Heart left ventricle (tissue), 16 donors: ENCODE data around the gene ZNF483. TPM values are rescaled to one million over a fixed set of nuclear protein-coding genes. Genes with fewer than 3 reads are reported as not detected.
"Not testable (repeated sequence)": the region's sequence is repeated elsewhere in the genome, so short reads cannot be mapped to it uniquely, and the experiment has no call there.

ENCODE experiments used
- ATAC-seq, 4 donors: fragments of 200-7000 bp; cut with Tn5 transposase; one replicate each; pipeline ENCODE4 v1.9.1; 2020 to 2022; ENCODE audit warnings: moderate library complexity in 4 of 4, mild to moderate bottlenecking in 3 of 4, moderate number of reproducible peaks in 1 of 4
- DNase-seq, 5 donors: peaks; one replicate each; pipeline ENCODE4 v3.0.0-alpha.2; 2020
- H3K27ac ChIP-seq, 12 donors: fragments of 200-600 bp; sonication (generic) in 4 of 12; one replicate each; pipeline versions ENCODE4 v1.5.0 to v1.8.0; 2016 to 2022; ENCODE audit warnings: mild to moderate bottlenecking in 2 of 12
- H3K27me3 ChIP-seq, 9 donors: fragments of 200-600 bp; sonication (generic) in 2 of 9; one replicate each; pipeline versions ENCODE4 v1.5.1 to v1.8.0; 2016 to 2022; ENCODE audit warnings: mild to moderate bottlenecking in 3 of 9
- H3K36me3 ChIP-seq, 9 donors: fragments of 200-600 bp; sonication (generic) in 2 of 9; one replicate each; pipeline versions ENCODE4 v1.5.0 to v1.8.0; 2018 to 2022; ENCODE audit warnings: mild to moderate bottlenecking in 2 of 9
- H3K4me1 ChIP-seq, 12 donors: fragments of 200-600 bp; sonication (generic) in 4 of 12; one replicate each; pipeline versions ENCODE4 v1.5.0 to v1.8.0; 2016 to 2022; ENCODE audit warnings: mild to moderate bottlenecking in 3 of 12
- H3K4me3 ChIP-seq, 12 donors: fragments of 200-600 bp; sonication (generic) in 4 of 12; one replicate each; pipeline versions ENCODE4 v1.5.0 to v1.8.0; 2017 to 2022; ENCODE audit warnings: mild to moderate bottlenecking in 9 of 12, moderate library complexity in 4 of 12
- H3K9me3 ChIP-seq, 12 donors: fragments of 200-600 bp; sonication (generic) in 4 of 12; one replicate each; pipeline versions ENCODE4 v1.5.0 to v1.8.0; 2016 to 2022; ENCODE audit warnings: mild to moderate bottlenecking in 1 of 12
- POLR2A ChIP-seq, 2 donors: fragments of 450-650 bp; IDR thresholded peaks; one replicate each; pipeline ENCODE4 v1.6.1; 2017; ENCODE audit warnings: antibody characterized with exemption in 2 of 2, mild to moderate bottlenecking in 2 of 2, moderate library complexity in 2 of 2
- WGBS, 4 donors: extraction: QIAGEN DNeasy Blood & Tissue Kit in 2 of 4; methylation state at CpG; one replicate each; pipeline versions ENCODE4 v1.1.5 to v1.1.7; 2013 to 2018; 5-methylcytosine and 5-hydroxymethylcytosine counted together
- intact Hi-C, 10 donors: fragments of 100-400 bp; cut with DNase I; formaldehyde crosslinking; loops; one replicate each; pipeline versions ENCODE4 v1.11.1 to v1.14.2; 2022
- polyA plus RNA-seq, 2 donors: library from polyadenylated mRNA; stranded (reverse); fragments of 200-250 nt; gene quantifications; one replicate each; pipeline ENCODE4 v1.2.3, GENCODE V29; 2013
- total RNA-seq, 9 donors: library from RNA; depleted of rRNA in 2 of 9; stranded (reverse); fragments of >200 nt in 2 of 9; fragmentation: NEBNext Ultra II Directional in 3 of 9; extraction: Animal tissue kit (Norgen Biotek cat#: 25700) in 3 of 9; gene quantifications; one replicate each; pipeline versions ENCODE4 v1.1.0 to v1.2.4, GENCODE V29; 2016 to 2023
- TF ChIP-seq, protein P1 (sequence below), 12 donors: fragments of 200-600 bp; sonication (generic) in 4 of 12; IDR thresholded peaks; one replicate each; pipeline versions ENCODE4 v1.5.0 to v1.8.0; 2018 to 2022; ENCODE audit warnings: antibody characterized with exemption in 12 of 12, mild to moderate bottlenecking in 5 of 12
- donor health status: ischemic (EF 13 %, LVEDD 7.1; RV severe dilation, severe dysfunction).
- donor health status: healthy with polysubstance abuse.
- donor health status: DM: no; HTN: yes; CAD: no.
- donor health status: DM: no; HTN: no; CAD: no.
- donor health status: ischemic (EF 25% LVEDD 6.9; RV normal size, moderate dysfunction).
- donor health status: ischemic (EF 25% LVEDD 5.7; RV mildly dilated, moderate dysfunction).
- donor health status: healthy.
- donor health status: DM: yes; HTN: yes; CAD: no.
- donor health status: ischemic (EF 35%, LVEDD 5.7; RV mildly dilated, moderate dysfunction).
- donor health status: nonischemic (EF 11% LVEDD 7.7; RV severe dilation, severe dysfunction).
- donor health status: DM: yes; HTN: yes; CAD: no.
- donor health status: PGD.
- donor health status: ischemic (EF 29% LVEDD 5.4; RV normal size, mild dysfunction).
- donor health status: nonischemic (EF 23%, LVEDD 6.1; RV moderate dilation, normal function).

Gene ZNF483
- total and polyA plus RNA-seq, 11 donors, result 0.22 to 13.9 (median 5.2) TPM

DNA sequence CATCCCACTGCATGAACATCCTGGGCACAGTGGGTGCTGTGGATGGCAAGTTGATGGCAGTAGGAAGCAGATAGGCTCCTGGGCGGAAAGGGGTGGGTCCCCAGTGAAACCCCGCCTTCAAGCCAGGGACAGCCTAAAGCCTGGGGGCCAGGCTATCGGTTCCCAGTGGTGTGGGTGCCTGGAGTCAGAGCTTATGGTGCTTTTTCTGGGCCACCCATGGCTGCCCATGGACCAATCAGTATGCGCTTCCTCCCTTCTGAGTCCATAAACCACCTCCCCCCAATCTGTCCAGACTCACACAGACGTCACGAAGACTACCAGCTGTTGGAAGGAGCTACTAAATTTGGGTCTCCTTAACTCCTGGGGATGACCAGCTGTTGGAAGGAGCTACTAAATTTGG lies 23.3 kb upstream of the ZNF483 start:
- H3K27ac ChIP-seq, result no peak overlapping the region
- 73 to 88% (median 80%) methylated on average over 4 to 6 of the region's 6 CpGs for WGBS, 4 donors
- no peak for ATAC-seq

DNA sequence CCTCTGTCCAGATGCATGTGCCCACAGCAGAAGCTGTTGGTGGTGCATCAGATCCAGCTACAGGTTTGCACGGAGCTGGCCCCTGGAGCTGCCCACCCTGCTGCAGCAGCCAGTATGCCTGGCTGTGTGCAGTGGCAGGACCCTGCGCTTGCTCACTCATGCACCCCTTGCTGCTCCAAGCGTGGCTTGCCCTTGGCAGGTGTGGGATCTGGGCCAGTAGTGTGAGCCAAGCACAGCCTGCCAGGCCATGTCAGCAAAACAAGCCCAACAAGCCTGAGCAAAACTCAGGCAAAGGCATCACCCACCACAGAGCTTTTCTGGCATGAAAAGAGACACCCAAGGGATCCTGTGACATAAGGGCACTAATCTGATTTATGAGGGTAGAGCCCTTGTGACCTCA lies 22.5 kb upstream of the ZNF483 start:
- ATAC-seq, result peak in 3 of 4 donors; percentile 52 to 72 (median 59)
- no peak for TF ChIP-seq POLR2A (IDR thresholded peaks at IDR 0.05)
- TF ChIP-seq, protein P1, sequence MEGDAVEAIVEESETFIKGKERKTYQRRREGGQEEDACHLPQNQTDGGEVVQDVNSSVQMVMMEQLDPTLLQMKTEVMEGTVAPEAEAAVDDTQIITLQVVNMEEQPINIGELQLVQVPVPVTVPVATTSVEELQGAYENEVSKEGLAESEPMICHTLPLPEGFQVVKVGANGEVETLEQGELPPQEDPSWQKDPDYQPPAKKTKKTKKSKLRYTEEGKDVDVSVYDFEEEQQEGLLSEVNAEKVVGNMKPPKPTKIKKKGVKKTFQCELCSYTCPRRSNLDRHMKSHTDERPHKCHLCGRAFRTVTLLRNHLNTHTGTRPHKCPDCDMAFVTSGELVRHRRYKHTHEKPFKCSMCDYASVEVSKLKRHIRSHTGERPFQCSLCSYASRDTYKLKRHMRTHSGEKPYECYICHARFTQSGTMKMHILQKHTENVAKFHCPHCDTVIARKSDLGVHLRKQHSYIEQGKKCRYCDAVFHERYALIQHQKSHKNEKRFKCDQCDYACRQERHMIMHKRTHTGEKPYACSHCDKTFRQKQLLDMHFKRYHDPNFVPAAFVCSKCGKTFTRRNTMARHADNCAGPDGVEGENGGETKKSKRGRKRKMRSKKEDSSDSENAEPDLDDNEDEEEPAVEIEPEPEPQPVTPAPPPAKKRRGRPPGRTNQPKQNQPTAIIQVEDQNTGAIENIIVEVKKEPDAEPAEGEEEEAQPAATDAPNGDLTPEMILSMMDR (IDR thresholded peaks at IDR 0.05), result no peak
- Histone ChIP-seq H3K27ac (no peak overlapping the region), H3K4me1 (no peaks in the 10 kb centered on the region), H3K4me3 (no peak overlapping the region), H3K36me3 (no peaks in the 10 kb centered on the region), H3K9me3 (no peaks in the 10 kb centered on the region), H3K27me3 (no peaks in the 10 kb centered on the region)
- intact Hi-C loops, result no loop called here
- WGBS, 4 donors, result 75% methylated on average over 2 to 3 of the region's 3 CpGs; no CpG with 5 or more reads in 1 of the 4 donors
- DNase-seq, result peak in 2 of 5 donors; percentile 42 to 62

More for the DNA sequence above, 23.3 kb upstream of the ZNF483 start:
- Histone ChIP-seq H3K27me3 (no peaks in the 10 kb centered on the region), H3K4me1 (no peaks in the 10 kb centered on the region), H3K9me3 (no peaks in the 10 kb centered on the region), H3K4me3 (no peak overlapping the region), H3K36me3 (no peaks in the 10 kb centered on the region)
- no peak for TF ChIP-seq POLR2A (IDR thresholded peaks at IDR 0.05)
- TF ChIP-seq, protein P1 (IDR thresholded peaks at IDR 0.05), result no peak
- no peak for DNase-seq
- intact Hi-C loops, result no loop called here

DNA sequence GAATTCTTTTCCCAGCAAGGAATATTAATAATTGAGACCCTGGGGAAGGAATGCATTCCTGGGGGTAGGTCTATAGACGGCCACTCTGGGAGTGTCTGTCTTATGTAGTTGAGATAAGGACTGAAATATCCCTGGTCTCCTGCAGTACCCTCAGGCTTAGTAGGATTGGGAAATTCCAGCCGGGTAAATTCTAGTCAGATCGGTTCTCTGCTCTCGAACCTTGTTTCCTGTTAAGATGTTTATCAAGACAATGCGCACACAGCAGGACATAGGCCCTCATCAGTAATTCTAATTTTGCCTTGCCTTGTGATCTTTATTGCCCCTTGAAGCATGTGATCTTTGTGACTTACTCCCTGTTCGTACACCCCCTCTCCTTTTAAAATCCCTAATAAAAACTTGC lies 13.4 kb upstream of the ZNF483 start:
- H3K36me3 ChIP-seq, ATAC-seq, H3K27ac ChIP-seq, H3K27me3 ChIP-seq, DNase-seq, intact Hi-C loops, H3K4me3 ChIP-seq, H3K4me1 ChIP-seq: not testable (repeated sequence)
- WGBS, 4 donors, result 73 to 86% (median 76%) methylated on average over 6 of the region's 6 CpGs
- H3K9me3 ChIP-seq, result peaks cover 0 to 11% (median 0%) of the 10 kb centered on the region in 12 donors

DNA sequence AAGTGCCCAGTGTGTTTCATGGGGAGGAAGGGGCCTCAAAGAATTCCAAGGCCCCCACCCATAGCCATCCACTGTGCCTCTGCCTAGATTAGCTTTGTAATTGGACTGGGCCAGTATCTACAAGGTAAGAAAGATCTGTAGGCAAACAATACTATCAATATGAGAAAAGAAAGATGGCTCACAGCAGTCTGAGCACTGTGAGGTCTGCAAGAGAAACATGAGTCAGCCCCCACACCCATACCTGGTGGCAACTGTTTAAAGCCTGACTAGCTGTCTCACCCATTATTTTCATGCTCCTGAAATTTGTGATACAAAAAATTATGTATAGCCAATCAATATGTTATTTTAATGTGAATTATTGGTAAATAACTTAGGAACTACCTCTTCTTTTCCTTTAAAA lies 10.0 kb upstream of the ZNF483 start:
- H3K27me3 ChIP-seq, result no peaks in the 10 kb centered on the region
- TF ChIP-seq, protein P1 (IDR thresholded peaks at IDR 0.05), result no peak
- TF ChIP-seq POLR2A (IDR thresholded peaks at IDR 0.05), result no peak
- H3K9me3 ChIP-seq, result peaks cover 0 to 11% (median 0%) of the 10 kb centered on the region in 12 donors
- H3K4me3 ChIP-seq, result no peak overlapping the region
- intact Hi-C loops, result no loop called here
- H3K27ac ChIP-seq, result no peak overlapping the region
- no peaks in the 10 kb centered on the region for H3K4me1 ChIP-seq
- H3K36me3 ChIP-seq, result no peaks in the 10 kb centered on the region
- DNase-seq, result no peak
- no peak for ATAC-seq

DNA sequence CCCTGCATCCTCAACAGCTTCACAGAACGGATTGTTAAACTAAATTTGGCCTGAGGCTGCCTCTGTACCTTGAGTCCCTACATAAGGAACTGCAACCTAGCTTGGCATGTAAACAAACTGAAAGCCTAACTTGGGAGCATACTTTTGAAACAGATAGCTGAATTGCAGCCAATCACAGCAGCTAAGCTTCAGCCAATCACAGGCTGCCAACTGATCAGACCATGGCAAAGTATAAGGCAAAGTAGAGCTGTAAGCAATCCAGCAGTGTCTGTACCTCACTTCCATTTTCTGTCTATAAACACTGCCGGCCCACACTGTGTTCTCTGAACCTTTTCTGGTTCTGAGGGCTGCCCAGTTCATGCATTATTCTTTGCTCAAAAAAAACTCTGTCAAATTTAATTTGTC lies 8.9 kb upstream of the ZNF483 start:
- 69 to 82% (median 78%) methylated on average over 2 of the region's 2 CpGs for WGBS, 4 donors
- ATAC-seq (no peak), DNase-seq (no peak)
- Histone ChIP-seq H3K27ac (no peak overlapping the region), H3K4me1 (no peaks in the 10 kb centered on the region), H3K27me3 (no peaks in the 10 kb centered on the region), H3K9me3 (peaks cover 0 to 6% (median 0%) of the 10 kb centered on the region in 12 donors), H3K4me3 (no peak overlapping the region), H3K36me3 (no peaks in the 10 kb centered on the region)
- TF ChIP-seq, protein P1 (IDR thresholded peaks at IDR 0.05), result no peak
- no peak for TF ChIP-seq POLR2A (IDR thresholded peaks at IDR 0.05)
- intact Hi-C loops, result no loop called here
